Measurements from ENCODE around the gene JAK3.

The JAK3 gene

GRCh38 chr19:17883627-17884410 lies 36.0 kb upstream of the JAK3 start:
- Histone ChIP-seq H3K9me3 (no peaks in the 10 kb centered on the region), H3K4me1 (no peaks in the 10 kb centered on the region), H3K27ac (no peak overlapping the region), H3K36me3 (no peaks in the 10 kb centered on the region), H3K4me3 (no peak overlapping the region), H3K27me3 (peaks cover 0 to 21% of the 10 kb centered on the region in 2 donors)
- no peak for TF ChIP-seq CTCF (IDR thresholded peaks at IDR 0.05)
- intact Hi-C loops (cut with DNase I; ENCODE audit: low total_unique reads) = no loop called here
- DNase-seq = no peak

DNA sequence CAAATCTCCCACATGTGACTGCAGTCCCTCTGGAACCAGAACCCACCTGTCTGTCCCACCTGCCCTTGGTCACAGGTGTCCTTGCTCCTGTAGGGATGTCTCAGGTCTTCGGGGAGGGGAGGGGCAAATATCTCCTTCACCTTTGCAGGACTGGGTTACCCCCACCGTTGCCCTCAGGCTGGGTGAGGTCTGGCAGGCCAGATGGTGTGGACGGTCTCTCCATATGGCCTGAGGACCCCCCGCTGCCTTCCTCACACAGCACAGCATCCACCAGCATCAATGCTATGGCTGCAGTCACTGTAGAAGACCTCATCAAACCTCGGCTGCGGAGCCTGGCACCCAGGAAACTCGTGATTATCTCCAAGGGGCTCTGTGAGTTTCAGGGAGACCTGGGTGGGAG lies 33.9 kb upstream of the JAK3 start:
- H3K4me3 ChIP-seq = no peak overlapping the region
- H3K36me3 ChIP-seq = no peaks in the 10 kb centered on the region
- intact Hi-C loops (cut with DNase I; ENCODE audit: low total_unique reads) = no loop called here
- no peak for TF ChIP-seq CTCF (IDR thresholded peaks at IDR 0.05)
- peaks cover 0 to 25% of the 10 kb centered on the region in 2 donors for H3K27me3 ChIP-seq
- DNase-seq = no peak
- no peaks in the 10 kb centered on the region for H3K4me1 ChIP-seq
- no peaks in the 10 kb centered on the region for H3K9me3 ChIP-seq
- no peak overlapping the region for H3K27ac ChIP-seq

DNA sequence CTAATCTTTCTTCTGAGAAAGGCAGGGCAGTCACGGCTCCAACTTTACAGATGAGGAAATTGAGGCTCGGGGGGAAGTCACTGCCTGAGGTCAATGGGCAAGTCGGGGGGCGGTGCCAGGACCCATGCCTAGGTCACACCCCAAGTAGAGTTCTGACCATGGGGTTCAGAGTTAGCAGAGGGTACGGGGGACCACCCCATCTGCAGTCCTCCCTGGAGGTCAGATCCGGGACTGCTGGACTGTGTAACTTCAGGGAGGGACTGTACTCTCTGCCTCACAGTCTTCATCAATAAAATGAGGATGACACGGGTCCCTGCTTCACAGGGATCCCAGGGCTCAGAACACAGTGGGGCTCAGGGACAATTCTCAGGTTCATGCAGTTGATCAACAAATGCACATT lies 31.7 kb upstream of the JAK3 start:
- TF ChIP-seq CTCF (IDR thresholded peaks at IDR 0.05) = no peak
- intact Hi-C loops (cut with DNase I; ENCODE audit: low total_unique reads) = no loop called here
- no peaks in the 10 kb centered on the region for H3K4me1 ChIP-seq
- no peaks in the 10 kb centered on the region for H3K9me3 ChIP-seq
- H3K36me3 ChIP-seq = no peaks in the 10 kb centered on the region
- H3K4me3 ChIP-seq = no peak overlapping the region
- DNase-seq = no peak
- H3K27me3 ChIP-seq = peaks cover 0 to 41% of the 10 kb centered on the region in 2 donors
- H3K27ac ChIP-seq = no peak overlapping the region

- no peaks in the 10 kb centered on the region for H3K9me3 ChIP-seq
- TF ChIP-seq CTCF (IDR thresholded peaks at IDR 0.05) = no peak
- H3K27ac ChIP-seq = no peak overlapping the region
- H3K4me3 ChIP-seq = no peak overlapping the region
- intact Hi-C loops (cut with DNase I; ENCODE audit: low total_unique reads) = no loop called here
- peaks cover 0 to 8% (median 4%) of the 10 kb centered on the region in 4 donors for H3K4me1 ChIP-seq
- no peaks in the 10 kb centered on the region for H3K36me3 ChIP-seq
- H3K27me3 ChIP-seq = peaks cover under 1 to 51% of the 10 kb centered on the region in 2 donors
- no peak for DNase-seq
Observed at GRCh38 chr19:17877696-17878095, 29.9 kb upstream of the JAK3 start.

DNA sequence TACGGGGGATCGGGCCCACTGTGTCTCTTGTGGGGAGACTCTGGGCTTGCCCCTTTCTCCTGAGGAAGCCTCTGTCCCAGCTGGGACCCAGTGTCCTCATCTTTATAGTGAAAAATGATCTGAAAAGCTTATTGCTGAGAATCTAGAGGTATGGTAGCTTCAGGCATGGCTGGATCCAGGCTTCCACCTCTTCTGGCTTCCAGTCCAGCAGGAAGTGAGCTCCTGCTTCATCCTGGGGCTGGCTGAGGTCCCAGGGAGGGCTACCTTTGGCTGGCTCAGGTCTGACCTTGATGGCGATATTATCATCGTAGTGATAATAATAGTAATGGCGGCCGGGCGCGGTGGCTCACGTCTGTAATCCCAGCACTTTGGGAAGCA lies 27.0 kb upstream of the JAK3 start:
- Histone ChIP-seq H3K4me1 (peaks cover 0 to 21% (median 14%) of the 10 kb centered on the region in 4 donors), H3K9me3 (no peaks in the 10 kb centered on the region), H3K36me3 (no peaks in the 10 kb centered on the region), H3K4me3 (no peak overlapping the region), H3K27ac (no peak overlapping the region), H3K27me3 (peaks cover 5 to 69% of the 10 kb centered on the region in 2 donors)
- intact Hi-C loops (cut with DNase I; ENCODE audit: low total_unique reads) = no loop called here
- no peak for DNase-seq
- TF ChIP-seq CTCF (IDR thresholded peaks at IDR 0.05) = no peak

Data from tibial artery (tissue), 4 donors.